HepG2 (cell line): ENCODE results near the gene TMEM135. TPM values are rescaled to one million over a fixed set of nuclear protein-coding genes. Genes with fewer than 3 reads are reported as not detected.

Experiments
- ATAC-seq: fragments of 200-7000 bp; cut with Tn5 transposase; 3 replicates; pipeline ENCODE4 v1.9.1; 2020; ENCODE audit warnings: mild to moderate bottlenecking, moderate library complexity
- BruUV-seq: library from RNA; stranded (reverse); fragments of 400-500 nt; replicated peaks from 2 replicates; lab custom pipeline; 2021; lab: Mats Ljungman, UMichigan
- CTCF ChIA-PET: fragments of 300-600 bp; formaldehyde crosslinking; extraction: SDS; loops from one replicate; lab custom pipeline; 2021; ENCODE audit warnings: low total read pairs, inconsistent platforms, low intra/inter-chr PET ratio; lab: Yijun Ruan, JAX
- POLR2A ChIA-PET: fragments of 350-600 bp; sonication (Branson Sonifier 250); formaldehyde crosslinking; loops from one replicate; lab custom pipeline; 2020; ENCODE audit warnings: antibody characterized with exemption, inconsistent platforms; lab: Yijun Ruan, JAX
- DNase-seq: peaks from one replicate; pipeline ENCODE4 v3.0.0-alpha.2; 2015; ENCODE audit warnings: low spot score
- FAIRE-seq: peaks from 3 replicates; lab custom pipeline; 2011; peaks lifted over from hg19 to GRCh38; lab: Jason Lieb, UNC
- H2AFZ ChIP-seq: one replicate; pipeline ENCODE4 v1.6.1; 2011; ENCODE audit warnings: low read length, inconsistent platforms
- H3K27ac ChIP-seq: fragments of 300-600 bp; 3 replicates; pipeline ENCODE4 v1.8.0; 2011; ENCODE audit warnings: mixed run types, mild to moderate bottlenecking, mixed read lengths, low read length, inconsistent platforms; ENCODE audit not compliant: insufficient read depth; ENCODE audit errors: extremely low read length
- H3K27me3 ChIP-seq, 2 experiments: fragments of 200-600 bp in 1 of 2; 2 replicates in 1 of 2; 3 replicates in 1 of 2; pipeline versions ENCODE4 v1.6.0 to v1.8.0; 2011; ENCODE audit warnings: low read length in 2 of 2, mild to moderate bottlenecking in 2 of 2, moderate library complexity in 2 of 2, inconsistent platforms in 1 of 2; ENCODE audit not compliant: insufficient read depth in 2 of 2, control insufficient read depth in 1 of 2
- H3K36me3 ChIP-seq, 2 experiments: fragments of 200-600 bp in 1 of 2; replicated peaks in 1 of 2; 2 replicates in 1 of 2; 3 replicates in 1 of 2; pipeline versions ENCODE4 v1.5.1 to v1.8.0; 2011; ENCODE audit warnings: low read length in 2 of 2, inconsistent platforms in 1 of 2; ENCODE audit not compliant: insufficient read depth in 2 of 2, control insufficient read depth in 1 of 2
- H3K4me1 ChIP-seq: 2 replicates; pipeline ENCODE4 v1.5.1; 2012; ENCODE audit warnings: low read length, inconsistent platforms; ENCODE audit not compliant: insufficient read depth
- H3K4me2 ChIP-seq: 2 replicates; pipeline ENCODE4 v1.6.0; 2011; ENCODE audit warnings: low read depth, low read length, inconsistent platforms
- H3K4me3 ChIP-seq, 3 experiments: fragments of 200-600 bp in 1 of 3; sonication (generic), shearing (Covaris generic) in 1 of 3; replicated peaks in 1 of 3; 2 replicates each; pipeline ENCODE4 v1.5.1; 2011 to 2016; ENCODE audit warnings: low read length in 3 of 3, inconsistent platforms in 2 of 3, low read depth in 2 of 3, mild to moderate bottlenecking in 2 of 3, control low read depth in 1 of 3, mixed read lengths in 1 of 3; ENCODE audit not compliant: insufficient read depth in 1 of 3
- H3K79me2 ChIP-seq: one replicate; pipeline ENCODE4 v1.6.1; 2011; ENCODE audit warnings: low read length, inconsistent platforms; ENCODE audit not compliant: insufficient read depth
- H3K9ac ChIP-seq: 2 replicates; pipeline ENCODE4 v1.6.0; 2011; ENCODE audit warnings: mild to moderate bottlenecking, low read depth, low read length, inconsistent platforms; ENCODE audit not compliant: insufficient read depth
- H3K9me3 ChIP-seq: 2 replicates; pipeline ENCODE4 v1.5.1; 2012; ENCODE audit warnings: mild to moderate bottlenecking, low read length
- H4K20me1 ChIP-seq: 2 replicates; pipeline ENCODE4 v1.6.0; 2011; ENCODE audit warnings: inconsistent platforms, mild to moderate bottlenecking, low read length, moderate library complexity; ENCODE audit not compliant: insufficient read depth
- BCL3 ChIP-seq: sonication (generic); formaldehyde crosslinking; IDR thresholded peaks from 2 replicates; pipeline ENCODE4 v1.5.1; 2020; ENCODE audit warnings: mild to moderate bottlenecking, missing genetic modification reagents, moderate library complexity
- CENPT ChIP-seq: sonication (generic); formaldehyde crosslinking; IDR thresholded peaks from 2 replicates; pipeline ENCODE4 v1.8.0; 2022; ENCODE audit warnings: low read depth, mild to moderate bottlenecking, moderate library complexity, missing genetic modification reagents
- JUNB ChIP-seq: sonication (generic); formaldehyde crosslinking; IDR thresholded peaks from 2 replicates; pipeline ENCODE4 v1.8.0; 2022; ENCODE audit warnings: missing genetic modification reagents, mild to moderate bottlenecking, borderline replicate concordance
- MAFF ChIP-seq: IDR thresholded peaks from 2 replicates; pipeline ENCODE4 v1.6.1; 2011; ENCODE audit warnings: low read depth, low read length, improper control_type of control experiment
- MAFK ChIP-seq, 2 experiments: IDR thresholded peaks in 1 of 2; conservative IDR thresholded peaks in 1 of 2; 2 replicates each; pipeline ENCODE4 v1.6.1; 2011; ENCODE audit warnings: improper control_type of control experiment in 2 of 2, low read length in 2 of 2
- MEIS2 ChIP-seq: sonication (generic); formaldehyde crosslinking; IDR thresholded peaks from 2 replicates; pipeline ENCODE4 v1.9.0; 2021; ENCODE audit warnings: mild to moderate bottlenecking, missing genetic modification reagents
- MZF1 ChIP-seq: sonication (generic); formaldehyde crosslinking; IDR thresholded peaks from 2 replicates; pipeline ENCODE4 v1.8.1; 2023; ENCODE audit warnings: mild to moderate bottlenecking, missing genetic modification reagents, borderline replicate concordance
- PRDM4 ChIP-seq: sonication (generic); formaldehyde crosslinking; IDR thresholded peaks from 2 replicates; pipeline ENCODE4 v1.9.0; 2021; ENCODE audit warnings: missing genetic modification reagents, borderline replicate concordance
- RAD21 ChIP-seq: fragments of 450-650 bp; formaldehyde crosslinking; IDR thresholded peaks from 2 replicates; pipeline ENCODE4 v1.5.0; 2020; ENCODE audit warnings: mild to moderate bottlenecking
- RXRB ChIP-seq: IDR thresholded peaks from 2 replicates; pipeline ENCODE4 v1.6.1; 2016; ENCODE audit warnings: borderline replicate concordance, missing genetic modification reagents, missing compliant biosample characterization
- SP1 ChIP-seq, 2 experiments: fragments of 450-650 bp in 1 of 2; sonication (generic) in 1 of 2; formaldehyde crosslinking in 1 of 2; IDR thresholded peaks; 2 replicates each; pipeline versions ENCODE4 v1.4.0 to v1.6.1; 2016 to 2020; ENCODE audit warnings: missing genetic modification reagents in 1 of 2
- TCF7L2 ChIP-seq: IDR thresholded peaks from 2 replicates; pipeline ENCODE4 v1.6.1; 2011; ENCODE audit warnings: mild to moderate bottlenecking, low read depth, low read length, moderate library complexity
- ZKSCAN5 ChIP-seq: sonication (generic); formaldehyde crosslinking; IDR thresholded peaks from 2 replicates; pipeline ENCODE4 v1.5.1; 2020; ENCODE audit warnings: mild to moderate bottlenecking, missing genetic modification reagents
- ZNF207 ChIP-seq: fragments of 450-650 bp; IDR thresholded peaks from 2 replicates; pipeline ENCODE4 v1.6.1; 2016; ENCODE audit warnings: antibody characterized with exemption, borderline replicate concordance
- ZNF263 ChIP-seq: sonication (generic); formaldehyde crosslinking; IDR thresholded peaks from 2 replicates; pipeline ENCODE4 v1.4.0; 2020; ENCODE audit warnings: missing genetic modification reagents
- ZNF83 ChIP-seq: sonication (generic); formaldehyde crosslinking; IDR thresholded peaks from 2 replicates; pipeline ENCODE4 v1.4.0; 2020; ENCODE audit warnings: missing genetic modification reagents, mild to moderate bottlenecking, borderline replicate concordance
- WGBS: methylation state at CpG from one replicate; pipeline ENCODE4 v1.1.6; 2017; ENCODE audit warnings: low lambda C conversion rate; 5-methylcytosine and 5-hydroxymethylcytosine counted together
- in situ Hi-C: cut with HindIII; loops from 2 replicates; pipeline ENCODE4 v1.10.0; 2017; ENCODE audit warnings: low pct_unique_long_range_greater_than_20kb; ENCODE audit not compliant: extremely low pct_ligation_motif_present
- intact Hi-C: fragments of 100-400 bp; cut with micrococcal nuclease; formaldehyde crosslinking; loops from one replicate; pipeline ENCODE4 v1.10.0; 2022; ENCODE audit not compliant: unreplicated experiment
- polyA plus RNA-seq, 8 experiments: library from polyadenylated mRNA; depleted of rRNA in 3 of 8; stranded (reverse) in 7 of 8; unstranded in 1 of 8; fragments of >200 nt; fragmentation: Illumina TruSeq in 4 of 8; extraction: Trizol in 4 of 8; gene quantifications; 2 replicates each; pipeline versions ENCODE4 v1.2.1 to v1.2.3, GENCODE V29; 2011 to 2016; ENCODE audit warnings: low read depth in 4 of 8, missing spikeins in 1 of 8, mixed read lengths in 1 of 8; ENCODE audit not compliant: insufficient read depth in 1 of 8
- total RNA-seq, 5 experiments: library from RNA; depleted of rRNA; stranded (reverse); fragments of >200 nt; fragmentation: Illumina TruSeq; extraction: Trizol; gene quantifications; 2 replicates each; pipeline ENCODE4 v1.2.3, GENCODE V29; 2016; ENCODE audit warnings: low read depth in 1 of 5

Gene TMEM135
- total and polyA plus RNA-seq, 2 of the 13 experiments (the other 11 are each of a cell fraction or from before 2014, with no cell fraction given): 36.6 to 88.9 TPM

GRCh38 chr11:87082590-87082989, 44.9 kb downstream of the TMEM135 start:
- in situ Hi-C loops: loop anchor here (25.0 kb wide), 1 partner anchor 205 kb away; no protein-coding TSS in a partner anchor

GRCh38 chr11:87083029-87083428, 45.3 kb downstream of the TMEM135 start:
- CTCF ChIA-PET: no interaction called here
- intact Hi-C loops: no loop called here
- peaks cover 15% of the 10 kb centered on the region for H3K4me1 ChIP-seq
- TF ChIP-seq MZF1 (CRISPR knock-in tag) (no peak), CENPT (CRISPR knock-in tag) (no peak), ZNF83 (CRISPR knock-in tag) (no peak), RAD21 (CRISPR knock-in tag) (no peak), ZNF207 (no peak), ZKSCAN5 (CRISPR knock-in tag) (no peak), ZNF263 (no peak), PRDM4 (CRISPR knock-in tag) (no peak), RXRB (no peak), SP1 (IDR thresholded peaks at IDR 0.05) (no peak), SP1 (CRISPR knock-in tag; IDR thresholded peaks at IDR 0.05) (no peak)

More at GRCh38 chr11:87082590-87082989, 44.9 kb downstream of the TMEM135 start:
- H3K27me3 ChIP-seq: no peaks in the 10 kb centered on the region
- H3K79me2 ChIP-seq: peaks cover 55% of the 10 kb centered on the region
- no peak overlapping the region for H3K4me3 ChIP-seq
- ChIA-PET CTCF (no interaction called here), POLR2A (interaction anchor here (1.4 kb wide), 1 partner anchor 45 kb away, joined by 3 read pairs; the partner anchor contains the start of gene TMEM135)
- no peak overlapping the region for H2AFZ ChIP-seq
- no peaks in the 10 kb centered on the region for H4K20me1 ChIP-seq
- WGBS: 87% methylated on average over 3 of the region's 3 CpGs
- H3K36me3 ChIP-seq: peaks cover 9 to 32% of the 10 kb centered on the region in 2 experiments
- H3K9me3 ChIP-seq: no peaks in the 10 kb centered on the region
- TF ChIP-seq JUNB: no peak
- TF ChIP-seq TCF7L2: no peak
- TF ChIP-seq BCL3 (CRISPR knock-in tag): no peak
- TF ChIP-seq MAFF: peak; percentile 42; the same call in 1 of the 2 replicates
- no peak for TF ChIP-seq MEIS2 (CRISPR knock-in tag)
- TF ChIP-seq MAFK (conservative IDR thresholded peaks at IDR 0.05 in 1 of 2, IDR thresholded peaks at IDR 0.05 in 1 of 2; ENCODE audit: low read length in 2 of 2): peak; percentile 21 to 45; a peak in 2 of 4 replicates
- DNase-seq (no peak), ATAC-seq (no peak), FAIRE-seq (no peak)
- BruUV-seq: no TSS peak
- no peak overlapping the region for H3K27ac ChIP-seq
- intact Hi-C loops: no loop called here
- peaks cover 19% of the 10 kb centered on the region for H3K4me1 ChIP-seq
- no peak overlapping the region for H3K4me2 ChIP-seq
- H3K9ac ChIP-seq: no peak overlapping the region

More at GRCh38 chr11:87083029-87083428, 45.3 kb downstream of the TMEM135 start:
- POLR2A ChIA-PET: no interaction called here
- in situ Hi-C loops: loop anchor here (25.0 kb wide), 1 partner anchor 204 kb away; no protein-coding TSS in a partner anchor
- no peaks in the 10 kb centered on the region for H3K27me3 ChIP-seq
- no peak overlapping the region for H3K27ac ChIP-seq
- H3K9me3 ChIP-seq: no peaks in the 10 kb centered on the region
- no peak overlapping the region for H3K4me2 ChIP-seq
- no peak for FAIRE-seq
- H3K4me3 ChIP-seq: no peak overlapping the region
- no peak for ATAC-seq
- no peak for DNase-seq
- no peak overlapping the region for H2AFZ ChIP-seq
- H3K9ac ChIP-seq: no peak overlapping the region
- no peaks in the 10 kb centered on the region for H4K20me1 ChIP-seq
- peaks cover 7 to 34% of the 10 kb centered on the region in 2 experiments for H3K36me3 ChIP-seq
- BruUV-seq: no TSS peak
- WGBS: 98% methylated on average over 2 of the region's 2 CpGs
- H3K79me2 ChIP-seq: peaks cover 51% of the 10 kb centered on the region
